Measurements from ENCODE around the gene AHCYL1.

AHCYL1 gene

GRCh38 chr1:110040548-110040947 is 56.0 kb downstream of the AHCYL1 start:
- peak; percentile 30 for DNase-seq

GRCh38 chr1:110043016-110043415 is 58.5 kb downstream of the AHCYL1 start:
- no peak for DNase-seq

GRCh38 chr1:110047463-110047862 is 62.9 kb downstream of the AHCYL1 start:
- no peak for DNase-seq

- no peak for DNase-seq
Observed at GRCh38 chr1:110048240-110048639, 63.7 kb downstream of the AHCYL1 start.

GRCh38 chr1:110048923-110049601 is 64.5 kb downstream of the AHCYL1 start:
- DNase-seq, result no peak

GRCh38 chr1:110049801-110050601 is 65.4 kb downstream of the AHCYL1 start:
- DNase-seq, result no peak

- no peak for DNase-seq
Observed at GRCh38 chr1:110050602-110051261, 66.2 kb downstream of the AHCYL1 start.

GRCh38 chr1:110051262-110051648 is 66.7 kb downstream of the AHCYL1 start:
- DNase-seq, result no peak

GRCh38 chr1:110053552-110054428 is 69.2 kb downstream of the AHCYL1 start:
- peak; percentile 78 for DNase-seq

- DNase-seq, result no peak
Observed at GRCh38 chr1:110055493-110056284, 71.1 kb downstream of the AHCYL1 start.

GRCh38 chr1:110056285-110056683 is 71.7 kb downstream of the AHCYL1 start:
- DNase-seq, result no peak

GRCh38 chr1:110056776-110057175 is 72.2 kb downstream of the AHCYL1 start:
- no peak for DNase-seq

- no peak for DNase-seq
Observed at GRCh38 chr1:110057963-110058518, 73.5 kb downstream of the AHCYL1 start.

- DNase-seq, result no peak
Observed at GRCh38 chr1:110058591-110058990, 74.0 kb downstream of the AHCYL1 start.

GRCh38 chr1:110059133-110059863 is 74.7 kb downstream of the AHCYL1 start:
- no peak for DNase-seq

- DNase-seq, result peak; percentile 84
Observed at GRCh38 chr1:110060034-110060661, 75.6 kb downstream of the AHCYL1 start.

- DNase-seq, result no peak
Observed at GRCh38 chr1:110060662-110061060, 76.1 kb downstream of the AHCYL1 start.

GRCh38 chr1:110061341-110061740 is 76.8 kb downstream of the AHCYL1 start:
- no peak for DNase-seq

- DNase-seq, result no peak
Observed at GRCh38 chr1:110062612-110063011, 78.0 kb downstream of the AHCYL1 start.

- no peak for DNase-seq
Observed at GRCh38 chr1:110063781-110064180, 79.2 kb downstream of the AHCYL1 start.
